Measurements from ENCODE around the gene ZNF750. TPM values are rescaled to one million over a fixed set of nuclear protein-coding genes. Genes with fewer than 3 reads are reported as not detected.
A peak's percentile ranks its signal among the peaks of the same experiment; 100 is the strongest.

Gene ZNF750
- total RNA-seq, 1 donor from 2014 or later, result under 0.01 TPM

DNA sequence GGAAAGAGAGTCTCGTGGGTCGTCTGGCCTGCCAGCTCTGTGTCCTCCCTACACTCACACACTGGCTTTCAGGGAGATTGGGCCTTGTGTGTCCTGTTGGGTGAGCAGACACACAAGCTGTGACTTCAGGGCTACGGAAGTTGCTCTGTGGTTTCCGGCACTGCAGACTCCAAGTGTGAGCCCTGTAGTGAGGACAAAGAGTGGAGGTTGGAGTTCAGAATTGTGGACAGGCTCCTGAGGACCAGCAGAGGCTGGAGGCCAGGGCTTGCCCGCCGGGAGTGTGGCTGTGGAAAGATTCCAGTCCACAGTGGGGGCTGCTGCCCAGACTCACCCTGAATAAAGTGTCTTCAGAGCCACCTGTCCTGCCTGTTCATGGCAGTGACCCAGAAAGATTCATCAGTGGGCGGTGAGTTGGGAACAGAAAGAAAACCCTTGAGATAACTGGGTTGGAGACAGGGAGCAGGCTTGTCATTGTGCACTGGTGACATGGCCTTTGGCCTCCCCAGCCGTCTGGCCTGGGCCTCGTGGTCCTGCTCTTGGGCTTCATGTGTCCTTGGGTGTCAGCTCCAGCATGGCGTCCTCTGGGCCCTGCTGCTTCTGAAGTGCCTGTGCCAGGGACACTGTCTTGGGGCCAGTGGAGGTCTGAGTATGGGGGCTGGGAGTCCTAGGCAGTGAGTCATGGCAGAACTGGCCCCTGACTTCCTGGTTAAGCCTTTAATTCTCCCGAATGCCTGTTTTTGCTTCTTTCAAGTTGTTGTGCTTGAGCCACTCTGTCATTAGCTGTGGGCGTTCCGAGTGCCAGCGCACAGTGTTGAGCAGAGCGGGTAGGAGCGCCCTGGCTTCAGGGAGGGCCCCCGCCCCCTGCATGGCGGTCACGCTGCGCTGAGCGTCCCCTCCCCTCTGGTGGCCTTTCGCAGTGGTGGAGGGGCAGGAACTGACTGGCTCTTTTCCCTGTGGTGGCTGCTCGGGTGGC is 19.9 kb upstream of the ZNF750 start:
- DNase-seq (ENCODE audit: low read depth in 2 of 2), result peak in 1 of 2 donors; percentile 91

DNA sequence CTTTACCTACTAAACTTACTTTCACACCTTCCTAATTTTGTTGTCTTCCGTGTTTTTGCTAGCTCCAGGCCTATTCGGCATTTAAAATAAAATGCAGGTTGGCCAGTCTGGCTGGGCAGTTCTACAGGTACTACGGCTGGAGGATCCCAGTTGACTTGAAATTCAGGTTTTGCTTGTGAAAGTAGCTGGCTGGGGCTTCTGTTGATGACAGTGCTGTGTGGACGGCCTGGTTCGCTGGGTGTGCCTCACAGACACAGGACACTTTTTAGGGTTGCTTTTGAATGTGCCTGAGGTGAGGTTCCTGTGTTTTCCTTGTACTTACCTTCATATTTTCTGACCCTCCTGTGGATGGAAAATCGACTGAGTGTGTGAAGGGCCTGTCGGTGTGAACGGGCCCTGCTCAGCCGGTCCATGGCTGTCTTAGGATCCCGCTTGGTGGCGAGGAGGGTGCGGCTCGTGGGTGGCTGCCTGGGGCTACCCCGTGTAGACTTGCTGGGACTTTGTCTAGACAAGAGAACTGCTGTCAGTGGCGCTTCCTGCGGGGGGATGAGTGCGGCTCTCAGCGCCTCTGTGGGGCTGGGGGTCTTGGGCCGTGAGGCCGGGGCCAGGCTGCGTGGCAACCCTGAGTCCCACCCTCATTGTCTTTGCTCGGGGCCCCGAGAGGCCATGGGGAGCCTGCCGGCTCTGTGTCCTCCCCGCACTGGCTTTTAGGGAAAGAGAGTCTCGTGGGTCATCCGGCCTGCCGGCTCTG is 18.7 kb upstream of the ZNF750 start:
- DNase-seq (ENCODE audit: low read depth in 2 of 2), result no peak

DNA sequence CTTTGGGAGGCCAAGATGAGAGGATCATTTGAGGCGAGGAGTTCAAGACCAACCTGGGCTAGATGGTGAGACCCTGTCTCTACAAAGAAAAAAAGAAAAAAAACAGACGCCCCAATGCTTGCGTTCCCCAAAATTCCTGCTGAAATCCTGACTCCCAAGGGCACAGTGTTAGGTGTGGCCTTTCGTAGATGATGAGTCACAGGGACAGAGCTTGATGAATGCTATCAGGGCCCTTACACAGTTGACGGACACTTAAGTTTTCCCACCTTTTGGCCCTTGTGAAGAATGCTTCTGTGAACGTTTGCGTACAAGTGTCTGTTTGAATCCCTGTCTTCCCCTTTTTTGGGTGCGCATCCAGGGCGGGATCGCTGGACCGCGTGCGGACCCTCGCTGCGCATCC is 16.5 kb upstream of the ZNF750 start:
- DNase-seq (ENCODE audit: low read depth in 2 of 2), result no peak

DNA sequence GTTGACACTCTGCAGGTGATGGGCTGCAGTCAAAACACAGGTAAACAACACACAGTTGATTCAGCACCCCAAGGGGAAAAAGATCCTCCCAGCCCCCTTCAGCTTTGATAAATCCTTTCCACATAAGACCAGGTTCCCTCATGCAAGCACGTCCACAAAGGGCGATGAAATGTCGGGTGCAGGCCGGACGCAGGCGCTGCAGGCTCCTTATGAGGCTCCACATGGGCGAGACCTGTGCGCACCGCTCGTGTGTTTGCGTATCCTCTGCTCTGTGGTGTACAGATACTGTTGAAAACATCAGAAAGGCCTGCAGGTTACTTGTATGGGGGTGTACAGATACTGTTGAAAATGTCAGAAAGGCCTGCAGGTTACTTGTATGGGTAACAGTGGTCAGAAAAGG is 14.4 kb upstream of the ZNF750 start:
- DNase-seq (ENCODE audit: low read depth in 2 of 2), result no peak

DNA sequence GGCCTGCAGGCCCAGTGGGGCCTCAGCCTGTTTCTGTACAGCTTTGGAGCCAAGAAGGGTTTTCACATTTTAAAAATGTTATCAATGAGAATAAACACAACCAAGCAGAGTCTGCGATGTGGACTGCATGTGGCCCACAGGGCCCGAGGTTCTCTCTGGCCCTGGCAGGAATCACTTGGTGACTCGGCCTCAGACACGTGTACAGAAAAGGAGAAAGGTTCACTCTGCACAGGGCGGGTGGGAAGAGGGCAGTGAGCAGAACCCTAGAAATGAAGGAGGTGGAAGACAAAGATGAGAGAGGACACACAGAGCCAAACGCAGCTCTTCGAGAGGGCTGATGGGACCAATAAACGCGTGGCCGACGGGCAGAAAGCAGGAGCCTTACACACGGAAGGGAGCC is 11.6 kb upstream of the ZNF750 start:
- DNase-seq (ENCODE audit: low read depth in 2 of 2), result no peak

DNA sequence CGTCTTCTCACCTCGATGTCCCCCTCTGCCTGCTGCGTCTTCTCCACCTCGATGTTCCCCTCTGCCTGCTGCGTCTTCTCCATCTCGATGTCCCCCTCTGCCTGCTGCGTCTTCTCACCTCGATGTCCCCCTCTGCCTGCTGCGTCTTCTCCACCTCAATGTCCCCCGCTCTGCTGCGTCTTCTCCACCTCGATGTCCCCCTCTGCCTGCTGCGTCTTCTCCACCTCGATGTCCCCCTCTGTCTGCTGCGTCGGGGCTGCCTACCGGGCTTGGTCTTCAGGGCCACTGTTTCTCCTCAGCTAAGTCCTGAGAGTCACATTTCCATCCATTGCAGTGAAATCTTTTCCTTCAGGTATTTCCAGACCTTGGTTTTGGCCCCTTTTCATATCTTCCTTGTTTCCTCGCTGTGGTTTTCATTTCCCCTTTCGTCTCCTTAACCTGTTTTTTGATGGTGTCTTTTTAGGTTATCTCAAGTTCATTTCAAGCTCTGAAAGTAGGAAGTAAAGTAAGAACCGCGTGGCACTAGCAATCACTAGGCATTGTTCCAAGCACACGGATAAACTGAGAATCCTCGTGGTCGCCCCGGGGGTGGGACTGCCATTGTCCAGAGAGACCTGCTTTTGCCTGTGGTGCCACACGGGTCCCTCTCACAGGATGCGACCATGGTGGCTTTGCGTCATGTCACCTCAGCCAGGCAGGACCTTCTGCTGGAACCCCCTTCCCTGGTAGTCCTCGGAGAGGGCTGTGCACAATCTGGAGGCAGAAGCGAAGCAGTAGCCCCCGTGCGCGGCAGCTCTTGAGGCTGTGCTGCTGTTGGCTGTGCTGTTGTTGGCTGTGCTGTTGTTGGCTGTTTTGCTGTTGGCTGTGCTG is 9.5 kb upstream of the ZNF750 start:
- no peak for DNase-seq (ENCODE audit: low read depth in 2 of 2)

DNA sequence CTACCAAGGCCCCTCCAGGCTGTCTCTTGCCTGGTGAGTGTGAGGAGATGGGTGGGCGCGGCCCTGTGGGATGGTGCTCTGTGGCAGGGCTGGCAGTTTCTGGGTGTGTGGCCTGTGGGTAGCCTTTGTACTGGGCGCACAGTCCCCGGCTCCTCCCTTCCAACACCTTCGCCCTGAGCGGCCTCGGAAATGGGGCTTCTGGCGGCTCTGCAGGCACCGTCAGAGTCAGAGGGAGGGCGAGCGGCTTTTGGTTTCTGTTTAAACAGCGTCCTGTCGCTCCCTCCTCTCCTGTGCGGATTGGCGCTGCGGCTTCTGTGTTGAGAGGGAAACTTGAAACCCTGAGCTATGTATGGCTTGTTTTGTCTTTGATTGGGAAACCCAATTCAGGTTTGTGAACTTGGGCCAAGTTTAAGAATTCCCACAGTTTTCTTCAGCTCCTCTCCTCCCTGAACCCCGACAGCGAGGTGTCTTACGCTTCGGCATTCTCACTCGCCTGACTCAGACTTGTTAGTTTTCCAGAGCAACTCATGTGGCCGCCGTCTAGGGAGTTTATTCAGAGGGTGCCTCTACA is 8.3 kb upstream of the ZNF750 start:
- peak in 1 of 2 donors; percentile 74 for DNase-seq (ENCODE audit: low read depth in 2 of 2)

DNA sequence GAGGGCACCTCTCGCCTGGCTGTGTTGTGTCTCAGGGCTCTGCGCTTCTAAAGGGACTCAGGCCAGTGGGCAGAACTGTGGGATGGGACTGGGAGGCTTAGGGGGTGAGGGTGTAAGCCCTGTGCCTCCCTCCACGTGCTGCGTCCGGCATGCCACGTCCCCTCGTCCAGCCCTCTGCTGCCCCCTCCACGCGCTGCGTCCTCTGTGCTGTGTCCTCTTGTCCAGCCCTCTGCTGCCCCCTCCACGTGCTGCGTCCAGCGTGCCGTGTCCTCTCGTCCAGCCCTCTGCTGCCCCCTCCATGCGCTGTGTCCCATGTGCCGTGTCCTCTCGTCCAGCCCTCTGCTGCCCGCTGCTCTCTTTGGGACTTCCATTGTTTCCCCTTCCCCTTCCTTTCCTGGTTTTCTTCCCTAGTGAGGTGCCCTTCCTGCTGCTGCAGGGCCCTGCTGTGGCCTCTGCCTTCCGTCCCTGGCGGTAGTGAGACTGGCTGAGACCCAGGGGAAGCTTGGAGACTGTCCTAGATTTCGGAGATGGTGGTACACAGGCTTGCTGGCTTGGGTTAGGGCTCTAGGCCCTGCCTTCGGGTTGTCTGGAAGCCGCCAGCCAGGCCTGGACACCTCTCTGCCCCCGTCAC is 6.4 kb upstream of the ZNF750 start:
- DNase-seq (ENCODE audit: low read depth in 2 of 2), result peak; percentile 71 to 86

DNA sequence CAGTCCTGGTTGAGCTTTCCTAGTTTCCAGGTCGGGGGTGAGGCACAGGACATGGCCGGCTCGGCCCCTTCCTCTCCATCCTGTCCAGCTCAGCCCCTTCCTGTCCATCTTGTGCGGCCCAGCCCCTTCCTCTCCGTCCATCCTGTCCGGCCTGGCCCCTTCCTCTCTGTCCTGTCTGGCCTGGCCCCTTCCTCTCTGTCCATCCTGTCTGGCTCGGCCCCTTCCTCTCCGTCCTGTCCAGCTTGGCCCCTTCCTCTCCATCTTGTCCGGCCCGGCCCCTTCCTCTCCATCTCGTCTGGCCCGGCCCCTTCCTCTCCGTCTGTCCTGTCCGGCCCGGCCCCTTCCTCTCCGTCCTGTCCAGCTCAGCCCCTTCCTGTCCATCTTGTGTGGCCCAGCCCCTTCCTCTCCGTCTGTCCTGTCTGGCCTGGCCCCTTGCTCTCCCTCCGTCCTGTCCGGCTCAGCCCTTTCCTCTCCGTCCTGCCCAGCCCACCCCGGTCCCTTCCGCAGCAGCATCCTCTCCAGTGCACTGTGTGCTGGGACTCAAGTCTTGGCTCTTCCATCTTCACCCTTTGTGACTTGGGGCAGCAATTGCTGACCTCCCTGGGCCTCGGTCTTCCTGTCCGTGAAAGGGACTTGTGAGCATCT is 5.5 kb upstream of the ZNF750 start:
- DNase-seq (ENCODE audit: low read depth in 2 of 2), result peak; percentile 96 to 98

DNA sequence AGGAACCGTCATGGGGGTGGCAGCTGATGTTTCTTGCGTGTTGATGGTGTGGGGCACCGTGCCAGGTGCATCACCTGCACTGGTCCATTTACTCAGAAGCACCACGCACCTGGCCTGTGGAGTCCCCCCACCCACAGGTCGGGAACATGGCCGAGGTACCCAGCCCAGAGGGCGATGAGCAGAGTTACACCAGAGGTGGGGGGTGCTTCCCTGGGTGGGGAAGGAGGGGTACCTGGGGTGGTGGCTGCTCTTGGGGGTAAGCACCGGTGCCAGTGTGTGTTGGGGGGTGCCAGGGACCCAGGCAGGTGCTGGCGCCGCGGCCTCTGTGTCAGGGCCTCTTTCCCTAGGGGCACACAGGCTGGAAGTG is 5.0 kb upstream of the ZNF750 start:
- peak in 1 of 2 donors; percentile 15 for DNase-seq (ENCODE audit: low read depth in 2 of 2)

DNA sequence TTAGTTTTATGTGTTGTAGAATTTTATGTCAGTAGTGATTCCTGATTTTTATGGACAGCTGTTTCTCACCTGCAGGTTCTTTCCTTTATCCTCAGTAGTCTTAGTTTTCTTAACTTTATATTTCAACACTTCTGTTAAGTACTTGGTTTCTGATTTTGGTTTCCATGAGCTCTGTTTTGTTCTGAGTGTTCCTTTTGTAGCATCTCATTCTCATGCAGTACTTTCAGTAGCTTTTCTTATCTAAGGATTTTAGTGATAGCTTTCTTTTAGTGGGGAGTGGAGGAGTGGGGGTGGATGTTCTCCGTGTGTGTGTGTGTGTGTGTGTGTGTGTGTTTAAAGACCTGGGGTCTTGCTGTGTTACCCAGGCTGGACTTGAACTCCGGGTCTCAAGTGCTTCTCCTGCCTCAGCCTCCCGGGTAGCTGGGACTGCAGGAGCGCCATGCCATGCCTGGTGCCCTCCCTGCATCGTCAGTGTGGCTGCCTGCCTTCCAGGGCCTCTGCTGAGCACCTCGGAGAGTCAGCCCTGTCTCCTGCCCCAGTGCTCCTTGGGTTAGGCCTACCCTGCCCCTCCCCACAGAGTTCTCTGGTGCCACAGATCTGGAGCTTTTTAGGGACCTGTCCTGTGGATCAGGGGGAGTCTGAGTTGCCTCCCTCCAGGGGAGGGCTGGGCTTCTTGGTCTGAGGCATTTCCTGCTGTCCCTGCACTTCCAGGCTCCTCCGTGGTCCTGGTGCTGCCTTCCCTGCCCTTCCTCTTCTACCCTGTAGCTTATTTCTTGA is 4.3 kb upstream of the ZNF750 start:
- no peak for DNase-seq (ENCODE audit: low read depth in 2 of 2)

DNA sequence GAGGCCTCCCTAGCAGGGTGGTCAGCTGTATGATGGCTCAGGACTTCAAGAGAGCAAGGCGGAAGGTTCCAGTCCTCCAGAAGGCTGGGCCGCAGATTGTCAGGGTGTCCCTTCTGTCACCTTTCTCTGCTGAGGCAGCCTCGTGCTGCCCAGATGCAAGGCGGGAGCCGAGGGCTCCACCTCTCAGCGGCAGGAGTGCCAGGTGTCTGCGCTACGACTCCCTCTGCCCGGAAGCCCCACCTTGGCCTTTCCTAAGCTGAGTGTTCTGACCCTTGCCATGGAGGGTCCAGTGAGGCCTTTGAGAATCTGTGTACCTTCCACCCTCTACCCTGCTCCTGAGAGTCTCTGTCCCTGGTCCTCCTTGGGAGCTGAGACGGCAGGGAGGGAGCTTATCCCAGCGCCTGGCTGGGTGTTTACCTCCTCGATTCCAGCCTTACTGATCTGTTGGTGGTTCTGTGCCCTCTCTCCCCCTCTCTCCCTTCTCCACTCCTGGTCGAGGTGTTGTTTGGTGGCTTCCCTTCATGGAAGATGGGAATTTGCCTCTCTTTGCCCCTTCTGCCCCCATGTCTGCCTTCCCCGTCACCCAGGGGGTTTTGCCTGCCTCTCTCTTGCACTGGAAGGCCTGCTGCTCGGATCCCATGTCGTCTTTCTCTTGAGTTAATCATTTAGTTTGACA is 2.2 kb upstream of the ZNF750 start:
- no peak for DNase-seq (ENCODE audit: low read depth in 2 of 2)

DNA sequence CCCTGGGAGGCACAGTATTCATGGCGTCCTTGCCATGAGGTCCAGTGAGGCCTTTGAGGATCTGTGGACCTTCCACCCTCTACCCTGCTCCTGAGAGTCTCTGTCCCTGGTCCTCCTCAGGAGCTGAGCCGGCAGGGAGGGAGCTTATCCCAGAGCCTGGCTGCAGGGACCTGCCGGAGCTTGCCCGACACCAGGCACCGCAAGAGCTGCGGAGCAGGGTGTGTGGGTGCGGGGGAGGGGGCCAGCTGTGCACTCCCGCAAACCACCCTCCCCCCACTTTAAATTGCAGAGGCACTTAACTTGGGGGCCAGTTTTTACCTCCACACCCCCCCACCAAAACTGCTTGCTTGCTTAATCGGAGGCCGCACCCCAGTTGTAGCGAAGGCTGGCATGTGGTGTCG is 609 bp upstream of the ZNF750 start:
- DNase-seq (ENCODE audit: low read depth in 2 of 2), result no peak

DNA sequence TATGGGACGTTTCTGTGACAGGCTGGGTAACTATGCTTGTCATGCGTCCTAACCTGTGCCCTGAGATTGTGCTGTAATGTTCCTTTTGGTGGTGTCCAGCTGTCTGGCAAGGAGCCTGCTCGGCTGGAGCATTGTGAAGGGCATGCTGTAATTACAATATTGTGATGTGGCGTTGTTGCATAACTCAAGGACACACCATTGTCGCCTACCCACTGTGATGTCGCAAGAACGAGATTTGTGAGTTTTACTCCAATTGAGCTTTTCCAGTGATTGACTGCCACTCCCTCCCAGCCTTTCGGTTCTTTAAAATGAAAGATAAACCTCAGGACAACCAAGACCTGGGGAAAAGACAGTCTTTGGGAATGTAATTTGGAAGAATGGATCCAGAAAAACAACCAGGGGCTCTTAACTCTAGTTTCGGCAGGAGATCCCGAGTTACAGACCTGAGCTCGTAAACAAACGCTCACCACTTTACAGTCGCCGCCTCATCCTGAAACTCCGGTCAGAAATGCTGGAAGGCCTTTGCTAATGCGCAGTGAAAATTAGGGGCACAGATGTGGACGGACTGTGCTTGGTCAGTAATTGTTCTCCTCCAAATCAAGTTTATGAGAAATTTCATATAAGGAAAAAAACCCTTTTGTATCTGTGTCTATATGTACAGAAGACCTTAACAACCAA is 1.3 kb downstream of the ZNF750 start:
- DNase-seq (ENCODE audit: low read depth in 2 of 2), result no peak

DNA sequence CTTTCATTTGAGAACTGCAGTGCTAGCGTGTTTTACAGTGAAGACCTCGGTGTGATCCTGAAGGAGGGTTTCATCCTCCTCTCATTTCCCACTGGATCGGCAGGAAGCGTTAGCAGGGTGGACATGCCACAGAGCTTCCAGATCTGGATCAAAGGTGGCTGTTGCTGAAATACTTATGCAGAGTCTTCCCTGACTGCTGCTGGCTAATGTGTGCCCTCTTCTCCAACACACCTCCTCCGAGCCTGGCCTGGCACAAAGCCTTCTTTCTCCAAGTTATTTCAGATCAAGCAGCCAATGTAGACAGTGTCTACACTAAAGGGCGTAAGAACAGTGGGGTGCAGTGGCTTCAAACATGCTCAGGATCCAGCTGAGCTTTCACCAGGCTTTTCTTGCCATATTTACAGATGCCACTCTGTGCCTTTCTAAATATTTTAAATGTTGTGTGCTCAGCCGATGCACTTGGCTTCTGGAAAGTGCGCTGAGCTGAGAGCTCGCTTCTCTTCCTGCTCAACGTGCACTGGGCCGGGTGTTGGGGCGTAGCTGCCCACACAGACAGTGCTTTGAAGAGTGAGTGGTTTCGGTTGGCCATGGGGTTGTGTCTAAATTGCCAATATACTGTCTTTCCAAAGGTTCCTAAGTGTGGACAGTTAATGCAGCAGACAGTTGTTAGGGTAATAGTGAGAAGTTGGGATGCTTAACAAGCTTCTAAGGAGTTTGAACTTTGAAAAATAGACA is 2.1 kb downstream of the ZNF750 start:
- no peak for DNase-seq (ENCODE audit: low read depth in 2 of 2)

DNA sequence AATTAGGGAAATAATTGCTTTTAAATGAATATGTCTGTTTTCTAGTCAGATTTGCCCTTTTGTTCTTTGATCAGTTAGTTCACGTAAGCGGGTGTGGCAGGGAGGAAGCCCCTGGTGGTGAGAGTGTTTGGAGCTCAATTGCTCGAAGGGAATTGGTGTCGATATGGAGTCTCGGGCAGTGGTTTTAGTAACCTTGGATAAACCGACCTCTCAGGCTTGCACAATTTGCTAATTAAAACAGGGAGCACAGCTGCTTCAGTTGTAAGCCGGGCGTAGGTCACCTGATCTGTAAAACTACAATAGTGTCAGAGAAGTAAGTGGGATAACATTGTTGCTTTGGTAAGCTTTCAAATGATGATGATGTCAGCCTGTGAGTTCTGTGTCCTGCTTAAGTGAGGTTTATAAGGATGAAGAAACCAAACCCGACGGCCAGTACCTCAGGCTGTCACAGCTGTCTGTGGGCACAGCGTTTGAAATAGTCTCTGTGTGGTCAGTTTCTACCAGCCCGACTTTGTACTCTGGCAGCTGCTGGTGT is 2.9 kb downstream of the ZNF750 start:
- no peak for DNase-seq (ENCODE audit: low read depth in 2 of 2)

DNA sequence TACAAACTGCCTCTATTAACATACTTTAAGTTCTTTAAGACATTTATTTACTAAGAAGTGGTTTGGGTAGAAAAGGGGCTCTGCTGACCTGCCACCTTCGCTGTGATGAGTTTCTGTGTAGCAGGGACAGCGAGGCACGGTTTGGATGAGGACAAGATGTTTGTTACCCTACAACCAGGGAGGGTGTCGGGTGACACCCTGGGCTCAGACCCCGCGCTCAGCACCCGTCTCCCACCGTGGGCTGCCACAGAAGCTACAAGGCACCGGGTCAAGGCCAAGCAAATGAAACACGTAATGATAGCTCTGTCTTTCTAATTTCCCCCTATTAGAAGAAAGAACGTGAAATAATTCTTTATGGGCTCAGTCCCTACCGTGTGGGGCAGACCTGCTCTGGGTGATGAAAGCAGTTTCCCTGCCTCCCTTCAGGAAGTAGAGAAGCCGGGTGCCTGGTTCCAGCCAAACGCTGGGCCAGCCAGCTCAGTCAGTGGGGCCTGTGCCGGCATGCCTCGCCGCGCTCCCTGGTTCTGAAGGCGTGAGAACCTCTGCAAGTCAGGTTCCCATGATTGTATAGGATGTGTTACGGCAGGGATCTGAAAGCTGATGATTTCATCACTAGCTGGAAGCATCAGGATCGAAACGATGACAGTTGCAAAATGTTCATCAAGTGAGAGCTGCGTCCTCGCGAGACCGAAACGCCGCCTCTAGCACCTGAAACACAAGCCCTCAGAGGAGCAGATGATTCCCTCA is 3.9 kb downstream of the ZNF750 start:
- DNase-seq (ENCODE audit: low read depth in 2 of 2), result peak in 1 of 2 donors; percentile 35

Data from dermis microvascular lymphatic vessel endothelial cell (primary cell).